HG02623 (cell line): ENCODE results near the gene OR9K2.
A peak's percentile ranks its signal among the peaks of the same experiment; 100 is the strongest.
"Not testable (repeated sequence)": the region's sequence is repeated elsewhere in the genome, so short reads cannot be mapped to it uniquely, and the experiment has no call there.

Source experiments
- ATAC-seq: cut with Tn5 transposase; IDR thresholded peaks from one replicate; pipeline ENCODE4 v1.9.1; 2021; ENCODE audit warnings: moderate library complexity; ENCODE audit not compliant: unreplicated experiment

The OR9K2 gene, protein sequence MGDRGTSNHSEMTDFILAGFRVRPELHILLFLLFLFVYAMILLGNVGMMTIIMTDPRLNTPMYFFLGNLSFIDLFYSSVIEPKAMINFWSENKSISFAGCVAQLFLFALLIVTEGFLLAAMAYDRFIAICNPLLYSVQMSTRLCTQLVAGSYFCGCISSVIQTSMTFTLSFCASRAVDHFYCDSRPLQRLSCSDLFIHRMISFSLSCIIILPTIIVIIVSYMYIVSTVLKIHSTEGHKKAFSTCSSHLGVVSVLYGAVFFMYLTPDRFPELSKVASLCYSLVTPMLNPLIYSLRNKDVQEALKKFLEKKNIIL

DNA sequence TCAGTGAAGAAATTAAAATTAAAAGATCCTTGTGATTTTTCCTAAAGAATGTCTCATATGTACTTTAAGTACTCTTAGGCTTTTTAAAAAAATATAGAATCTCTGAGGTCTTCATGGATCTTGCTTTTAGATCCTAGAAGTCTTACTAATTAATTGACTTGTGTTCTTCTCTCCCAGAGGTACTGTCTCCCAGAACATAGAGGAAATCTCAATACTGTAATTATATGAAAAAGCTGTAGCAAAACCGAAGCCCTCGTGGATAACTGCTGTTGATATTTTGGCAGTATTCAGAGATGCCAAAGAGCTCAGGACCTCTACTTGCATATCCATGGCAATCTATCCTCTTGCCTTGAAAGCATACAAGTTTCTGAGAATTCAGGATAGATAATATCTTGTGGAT is at the start of gene OR9K2:
Gene OR9K2, plus strand, starts transcription at position 301 of the 400 bp plus-strand sequence. CDS start 3,429 bp downstream, outside the sequence.
- ATAC-seq, result no peak

DNA sequence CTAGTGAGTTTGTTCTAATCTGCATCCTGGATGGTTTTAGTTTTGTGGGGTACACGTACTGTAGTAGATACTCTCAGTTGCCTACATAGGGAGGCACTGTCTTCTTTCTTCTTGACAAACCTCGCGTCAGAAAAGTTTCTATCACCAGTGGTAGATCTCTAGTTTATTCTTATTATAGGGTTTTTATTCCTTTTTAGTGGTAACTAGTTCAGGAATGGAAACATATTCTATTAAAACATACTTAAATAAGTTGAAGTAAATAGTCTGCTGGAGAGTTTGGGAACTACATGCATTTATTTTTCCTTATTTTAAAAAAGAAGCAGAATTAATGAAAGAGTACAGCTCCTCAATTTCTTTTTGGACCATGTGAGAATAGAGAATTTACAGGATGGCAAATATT is 33.6 kb upstream of the OR9K2 start:
- ATAC-seq, result no peak

DNA sequence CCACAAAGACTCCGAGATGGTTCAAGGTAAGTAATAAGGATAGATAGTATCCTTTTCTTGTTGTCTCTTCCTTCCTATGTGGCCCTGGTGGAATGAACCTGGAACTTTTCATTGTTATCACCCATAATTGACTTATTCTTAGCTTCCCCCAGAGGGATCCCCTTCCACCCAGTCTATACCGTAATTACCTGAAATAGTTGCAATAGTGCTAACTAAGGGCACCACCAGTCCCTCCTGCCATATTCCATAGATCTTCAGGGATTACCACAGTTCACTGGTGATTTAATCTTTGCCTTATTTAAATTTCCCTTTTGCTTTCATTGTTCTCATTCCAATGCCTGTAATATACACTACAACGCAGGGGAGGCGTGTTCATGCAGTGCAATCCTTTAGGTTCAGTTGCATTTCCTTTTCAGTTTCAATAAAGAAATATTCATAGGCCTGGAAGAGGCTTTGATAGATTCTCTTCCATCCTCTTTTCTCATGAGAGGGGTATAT is 13.8 kb upstream of the OR9K2 start:
- ATAC-seq, result no peak

DNA sequence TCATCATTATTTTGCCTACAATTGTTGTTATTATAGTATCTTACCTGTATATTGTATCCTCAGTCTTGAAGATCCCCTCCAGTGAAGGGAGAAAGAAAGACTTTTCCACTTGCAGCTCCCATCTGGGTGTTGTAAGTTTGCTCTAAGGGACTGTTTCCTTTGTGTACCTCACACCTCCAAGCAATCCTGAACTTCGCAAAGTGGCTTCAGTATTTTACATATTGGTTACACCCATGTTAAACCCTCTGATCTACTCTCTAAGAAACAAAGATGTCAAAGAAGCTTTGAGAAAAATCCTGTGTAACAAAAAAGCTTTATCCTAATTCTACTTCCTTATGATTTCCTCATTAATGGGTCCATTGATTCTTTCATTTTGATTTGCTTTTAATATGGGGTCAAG is 10.1 kb upstream of the OR9K2 start:
- no peak for ATAC-seq

DNA sequence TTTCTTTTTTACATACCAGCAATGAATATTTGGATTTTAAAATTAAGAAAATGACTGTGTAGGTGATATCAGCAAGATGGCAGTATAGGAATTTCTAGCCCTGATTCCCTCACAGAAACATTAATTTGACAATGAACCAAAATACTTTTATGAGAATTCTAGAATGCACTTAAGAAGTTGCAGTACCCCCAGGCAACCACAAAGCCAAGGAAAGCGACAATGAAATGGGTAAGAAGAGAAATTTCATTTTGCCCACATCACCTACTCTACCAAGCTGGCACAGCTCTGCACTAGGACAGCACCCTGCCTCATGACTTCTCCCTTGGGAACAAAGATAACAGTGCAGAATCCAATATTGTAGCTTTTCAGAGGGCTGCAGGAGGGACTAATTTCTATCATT is 6.6 kb downstream of the OR9K2 start:
- ATAC-seq, result no peak

DNA sequence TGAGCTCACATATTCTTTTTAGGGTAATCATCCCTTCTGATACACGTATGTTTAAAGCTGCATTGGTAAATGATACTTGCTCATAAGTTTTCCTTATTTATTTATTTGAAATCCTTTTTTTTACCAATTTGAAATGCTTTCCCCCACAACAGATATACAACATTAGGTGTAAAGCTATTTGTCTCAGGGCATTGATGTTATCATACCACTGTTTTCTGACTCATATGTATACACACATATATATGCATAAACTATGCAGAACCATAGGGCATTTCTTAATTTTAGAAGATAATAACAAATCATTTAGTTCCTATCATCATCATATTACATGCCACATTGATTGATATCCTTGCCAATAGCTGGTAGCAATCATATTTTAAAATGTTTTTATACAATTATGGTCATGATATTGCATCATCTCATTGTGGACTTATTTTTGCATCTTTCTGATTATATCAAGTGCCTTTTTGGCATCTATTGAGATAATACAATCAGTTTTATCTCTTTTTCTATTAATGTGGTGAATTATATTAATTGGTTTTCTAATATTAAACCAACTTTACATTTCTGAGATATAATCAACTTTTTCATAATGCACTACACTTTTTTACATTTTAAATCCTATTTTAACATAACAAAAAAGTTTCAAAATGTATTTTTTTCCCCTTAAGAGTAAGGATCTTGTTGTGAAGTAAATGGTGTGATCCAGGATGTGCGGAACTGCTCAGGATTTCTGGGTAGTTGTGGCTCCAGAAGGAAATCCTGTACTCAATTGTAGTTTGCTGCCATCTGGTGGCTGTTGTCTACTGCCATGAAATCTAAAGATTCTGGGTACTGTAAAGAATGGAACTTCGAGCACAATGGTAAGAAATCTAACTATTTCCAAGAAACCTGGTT is 16.7 kb downstream of the OR9K2 start:
- ATAC-seq, result peak; percentile 45

DNA sequence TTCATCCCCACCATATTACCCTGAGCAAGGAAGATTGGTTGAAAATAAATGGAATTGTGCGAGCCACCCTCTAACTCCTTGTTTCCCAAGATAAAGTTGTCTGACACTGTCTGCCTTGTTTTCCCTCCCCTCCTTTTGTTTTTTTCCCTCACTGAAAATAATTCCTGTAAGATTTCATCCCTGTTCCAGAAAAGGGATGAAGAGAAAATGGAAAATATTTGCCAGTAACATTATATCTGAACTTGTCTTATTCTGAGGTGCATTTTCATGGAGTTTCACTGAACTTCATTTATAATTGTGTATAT is 17.3 kb downstream of the OR9K2 start:
- no peak for ATAC-seq

DNA sequence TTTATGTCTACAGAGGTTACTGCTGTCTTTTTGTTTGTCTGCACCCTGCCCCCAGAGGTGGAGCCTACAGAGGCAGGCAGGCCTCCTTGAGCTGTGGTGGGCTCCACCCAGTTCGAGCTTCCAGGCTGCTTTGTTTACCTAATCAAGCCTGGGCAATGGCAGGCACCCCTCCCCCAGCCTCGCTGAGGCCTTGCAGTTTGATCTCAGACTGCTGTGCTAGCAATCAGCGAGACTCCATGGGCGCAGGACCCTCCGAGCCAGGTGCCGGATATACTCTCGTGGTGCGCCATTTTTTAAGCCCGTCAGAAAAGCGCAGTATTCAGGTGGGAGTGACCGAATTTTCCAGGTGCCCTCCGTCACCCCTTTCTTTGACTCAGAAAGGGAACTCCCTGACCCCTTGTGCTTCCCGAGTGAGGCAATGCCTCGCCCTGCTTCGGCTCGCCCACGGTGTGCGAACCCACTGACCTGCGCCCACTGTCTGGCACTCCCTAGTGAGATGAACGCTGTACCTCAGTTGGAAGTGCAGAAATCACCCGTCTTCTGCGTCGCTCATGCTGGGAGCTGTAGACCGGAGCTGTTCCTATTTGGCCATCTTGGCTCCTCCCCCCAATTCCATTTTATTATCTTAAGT is 40.9 kb downstream of the OR9K2 start:
- ATAC-seq, result not testable (repeated sequence)

DNA sequence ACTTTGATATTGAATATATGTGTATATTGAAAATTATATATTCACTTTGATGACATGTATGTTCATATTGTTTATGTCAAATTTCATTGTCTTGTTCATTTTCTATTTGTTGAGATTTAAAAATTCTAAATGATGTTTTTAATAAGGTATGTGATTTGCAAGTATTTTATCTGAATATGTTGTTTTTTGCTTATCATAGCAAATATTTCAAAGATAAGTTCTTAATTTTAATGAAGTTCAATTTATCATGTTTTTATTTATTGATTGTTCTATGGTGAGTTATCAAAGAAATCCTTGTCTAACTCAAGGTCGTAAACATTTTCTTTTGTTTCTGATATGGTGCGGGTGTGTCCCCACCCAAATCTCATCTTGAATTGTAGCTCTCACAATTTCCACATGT is 45.2 kb downstream of the OR9K2 start:
- no peak for ATAC-seq

DNA sequence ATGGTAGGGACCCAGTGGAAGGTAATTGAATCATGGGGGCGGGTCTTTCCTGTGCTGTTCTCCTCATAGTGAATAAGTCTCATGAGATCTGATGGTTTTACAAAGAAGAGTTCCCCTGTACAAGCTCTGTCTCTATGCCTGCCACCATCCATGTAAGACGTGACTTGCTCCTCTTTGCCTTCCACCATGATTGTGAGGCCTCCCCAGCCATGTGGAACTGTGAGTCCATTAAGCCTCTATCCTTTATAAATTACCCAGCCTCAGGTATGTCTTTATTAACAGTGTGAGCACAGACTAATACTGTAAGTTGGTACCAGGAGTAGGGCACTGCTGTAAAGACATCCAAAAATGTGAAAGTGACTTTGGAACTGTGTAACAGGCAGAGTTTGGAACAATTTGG is 45.6 kb downstream of the OR9K2 start:
- ATAC-seq, result not testable (repeated sequence)

DNA sequence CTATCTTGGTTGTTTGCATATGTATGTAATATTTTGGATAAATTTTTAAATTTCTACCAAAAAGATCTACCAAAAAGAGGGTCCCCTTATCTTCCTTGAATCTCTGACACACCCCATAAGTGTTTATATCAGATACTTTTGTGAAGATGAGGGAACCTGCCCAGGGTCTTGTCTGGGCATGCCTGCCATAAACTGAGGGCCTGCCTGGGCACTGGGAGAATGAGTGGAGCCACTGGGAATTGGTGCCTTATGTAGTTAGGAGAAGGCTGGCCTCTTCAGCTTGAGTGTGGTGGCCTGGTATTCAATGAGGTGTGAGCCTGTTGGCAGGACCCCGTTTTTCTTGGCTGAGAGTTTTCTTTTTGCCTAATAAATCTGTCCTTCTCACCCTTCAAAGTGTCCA is 46.5 kb downstream of the OR9K2 start:
- ATAC-seq, result no peak

DNA sequence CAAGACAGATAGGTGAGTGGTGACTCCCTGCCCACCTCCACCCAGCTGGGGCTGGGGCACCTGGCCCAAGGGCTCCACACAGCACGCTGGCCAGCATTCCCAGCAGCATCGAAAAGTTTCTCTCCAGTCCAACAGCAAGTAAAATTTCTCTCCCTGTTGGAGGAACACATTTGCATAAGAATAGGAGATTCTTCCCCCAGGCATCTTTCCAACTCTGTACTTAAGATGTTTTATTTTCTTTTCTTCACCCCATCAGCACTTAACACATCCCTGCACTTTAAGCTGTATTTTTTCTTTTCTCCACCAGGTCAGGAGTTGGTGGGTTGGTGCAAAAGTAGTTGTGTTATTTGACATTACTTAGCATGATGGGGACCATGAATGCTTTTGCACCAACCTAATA is 47.2 kb downstream of the OR9K2 start:
- ATAC-seq, result no peak
